ENCODE measurements around the gene COLEC12. TPM values are rescaled to one million over a fixed set of nuclear protein-coding genes. Genes with fewer than 3 reads are reported as not detected.
A peak's percentile ranks its signal among the peaks of the same experiment; 100 is the strongest.

COLEC12 gene
- total and polyA plus RNA-seq, 3 donors from 2014 or later: 4.5 to 10.4 (median 8.1) TPM

GRCh38 chr18:457521-458412 is 42.7 kb downstream of the COLEC12 start:
- H3K27ac ChIP-seq: peak overlapping the region; percentile 1 to 79
- TF ChIP-seq POLR2A (IDR thresholded peaks at IDR 0.05) (no peak), CTCF (IDR thresholded peaks at IDR 0.05) (no peak)
- H3K9me3 ChIP-seq: no peaks in the 10 kb centered on the region
- H3K27me3 ChIP-seq: no peaks in the 10 kb centered on the region
- H3K4me1 ChIP-seq: peaks cover 9% of the 10 kb centered on the region
- no peak for DNase-seq
- H3K4me3 ChIP-seq: no peak overlapping the region
- 56 to 62% methylated on average over 12 of the region's 12 CpGs for WGBS, 2 donors
- H3K36me3 ChIP-seq (ENCODE audit: low read depth, missing control alignments): no peaks in the 10 kb centered on the region
- intact Hi-C loops (cut with DNase I; ENCODE audit: low total_unique reads): no loop called here

DNA sequence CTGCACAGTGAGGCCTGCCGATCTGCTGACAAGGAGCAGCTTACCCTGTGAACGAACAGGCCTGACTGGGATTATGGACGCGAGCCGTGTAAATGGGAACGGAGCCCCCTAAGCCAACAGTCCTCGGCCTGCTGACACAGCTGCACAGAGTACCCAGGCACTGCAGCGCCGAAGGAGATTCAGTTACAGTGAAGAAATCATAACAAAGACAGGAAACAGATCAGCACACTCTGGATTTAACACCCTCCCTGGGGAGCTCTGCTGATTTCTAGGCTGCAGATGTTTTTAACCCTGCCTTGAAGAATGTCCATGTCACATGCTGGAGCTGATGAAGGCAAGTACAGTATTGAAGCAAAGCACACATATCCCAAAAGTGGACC is 43.4 kb downstream of the COLEC12 start:
- intact Hi-C loops (cut with DNase I; ENCODE audit: low total_unique reads): no loop called here
- Histone ChIP-seq H3K27me3 (no peaks in the 10 kb centered on the region), H3K27ac (peak overlapping the region; percentile 64 to 79), H3K4me1 (peaks cover 9% of the 10 kb centered on the region), H3K36me3 (ENCODE audit: low read depth, missing control alignments) (no peaks in the 10 kb centered on the region), H3K4me3 (no peak overlapping the region), H3K9me3 (no peaks in the 10 kb centered on the region)
- 22 to 31% methylated on average over 7 to 9 of the region's 9 CpGs for WGBS, 2 donors
- no peak for TF ChIP-seq CTCF (IDR thresholded peaks at IDR 0.05)
- peak; percentile 64 for DNase-seq

GRCh38 chr18:456361-457139 is 44.0 kb downstream of the COLEC12 start:
- peak; percentile 80 for DNase-seq
- Histone ChIP-seq H3K27ac (peak overlapping the region; percentile 64 to 79), H3K27me3 (no peaks in the 10 kb centered on the region), H3K4me3 (peak overlapping the region in 1 of 2 donors; percentile 15), H3K4me1 (peaks cover 9% of the 10 kb centered on the region), H3K9me3 (no peaks in the 10 kb centered on the region), H3K36me3 (ENCODE audit: low read depth, missing control alignments) (no peaks in the 10 kb centered on the region)
- intact Hi-C loops (cut with DNase I; ENCODE audit: low total_unique reads): no loop called here
- WGBS, 2 donors: 44 to 57% methylated on average over 15 to 22 of the region's 22 CpGs
- no peak for TF ChIP-seq POLR2A (IDR thresholded peaks at IDR 0.05)

- H3K4me3 ChIP-seq: no peak overlapping the region
- no peak for TF ChIP-seq POLR2A (IDR thresholded peaks at IDR 0.05)
- TF ChIP-seq CTCF (IDR thresholded peaks at IDR 0.05): no peak
- H3K27me3 ChIP-seq: no peaks in the 10 kb centered on the region
- peaks cover 9% of the 10 kb centered on the region for H3K4me1 ChIP-seq
- 91 to 92% methylated on average over 4 of the region's 4 CpGs for WGBS, 2 donors
- H3K36me3 ChIP-seq (ENCODE audit: low read depth, missing control alignments): no peaks in the 10 kb centered on the region
- H3K27ac ChIP-seq: no peak overlapping the region
- H3K9me3 ChIP-seq: no peaks in the 10 kb centered on the region
- DNase-seq: no peak
- intact Hi-C loops (cut with DNase I; ENCODE audit: low total_unique reads): no loop called here
Measured at GRCh38 chr18:453400-453799, 47.1 kb downstream of the COLEC12 start.

DNA sequence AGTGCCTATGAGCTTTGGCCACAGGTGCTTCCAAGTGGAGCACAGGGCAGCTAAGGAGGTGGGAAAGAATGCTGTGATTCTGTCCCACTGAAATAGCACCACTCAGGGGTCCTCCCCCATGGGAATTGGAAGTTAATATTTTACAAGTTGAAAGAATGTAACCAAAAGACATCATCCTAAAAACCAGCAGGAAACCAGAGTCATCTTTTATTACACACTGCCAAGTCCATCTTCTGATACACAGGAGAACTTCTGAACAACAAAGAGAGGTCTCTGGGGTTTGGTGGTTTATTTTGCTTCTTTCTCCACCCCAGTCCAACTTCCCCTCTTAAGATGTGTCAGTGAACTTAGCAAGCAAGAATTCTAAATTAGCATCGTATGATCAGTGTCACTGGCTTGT is 47.7 kb downstream of the COLEC12 start:
- no peak overlapping the region for H3K27ac ChIP-seq
- H3K27me3 ChIP-seq: no peaks in the 10 kb centered on the region
- intact Hi-C loops (cut with DNase I; ENCODE audit: low total_unique reads): no loop called here
- peaks cover 4% of the 10 kb centered on the region for H3K4me1 ChIP-seq
- TF ChIP-seq CTCF (IDR thresholded peaks at IDR 0.05) (no peak), POLR2A (IDR thresholded peaks at IDR 0.05) (no peak)
- DNase-seq: no peak
- H3K4me3 ChIP-seq: no peak overlapping the region
- no peaks in the 10 kb centered on the region for H3K36me3 ChIP-seq (ENCODE audit: low read depth, missing control alignments)
- WGBS, 2 donors: 58 to 76% methylated on average over 1 of the region's 1 CpG
- H3K9me3 ChIP-seq: no peaks in the 10 kb centered on the region

Measured in testis (tissue), 3 donors.